Parathyroid adenoma (tissue), 2 donors: Measurements from ENCODE around the gene SRCAP.

ENCODE experiments used
- H2AFZ ChIP-seq: fragments of 300-600 bp; sonication (generic); one replicate; pipeline ENCODE4 v1.7.0; 2017; ENCODE audit warnings: antibody characterized with exemption, mild to moderate bottlenecking
- H3K27ac ChIP-seq: fragments of 300-600 bp; sonication (generic); one replicate; pipeline ENCODE4 v1.7.0; 2017
- H3K27me3 ChIP-seq: fragments of 300-600 bp; sonication (generic); one replicate; pipeline ENCODE4 v1.7.0; 2017; ENCODE audit warnings: low read length; ENCODE audit not compliant: control insufficient read depth, insufficient read depth
- H3K36me3 ChIP-seq: fragments of 300-600 bp; sonication (generic); one replicate; pipeline ENCODE4 v1.7.0; 2017; ENCODE audit warnings: low read length; ENCODE audit not compliant: control insufficient read depth, insufficient read depth
- H3K4me1 ChIP-seq: fragments of 300-600 bp; sonication (generic); one replicate; pipeline ENCODE4 v1.7.0; 2017; ENCODE audit warnings: control low read depth
- H3K4me2 ChIP-seq: fragments of 300-600 bp; sonication (generic); one replicate; pipeline ENCODE4 v1.7.0; 2017; ENCODE audit warnings: low read length
- H3K4me3 ChIP-seq: fragments of 300-600 bp; sonication (generic); one replicate; pipeline ENCODE4 v1.7.0; 2017; ENCODE audit warnings: low read depth, low read length
- H3K79me2 ChIP-seq: fragments of 300-600 bp; sonication (generic); one replicate; pipeline ENCODE4 v1.7.0; 2017; ENCODE audit warnings: control low read depth
- H3K9ac ChIP-seq: fragments of 300-600 bp; sonication (generic); one replicate; pipeline ENCODE4 v1.7.0; 2017; ENCODE audit warnings: mild to moderate bottlenecking
- H3K9me3 ChIP-seq: fragments of 300-600 bp; sonication (generic); one replicate; pipeline ENCODE4 v1.7.0; 2017; ENCODE audit warnings: low read length; ENCODE audit not compliant: control insufficient read depth
- CTCF ChIP-seq: fragments of 300-600 bp; sonication (generic); IDR thresholded peaks from one replicate; pipeline ENCODE4 v1.7.0; 2017; ENCODE audit warnings: antibody characterized with exemption, mild to moderate bottlenecking
- donor health status: primary hyperparathyroidism.

The SRCAP gene

GRCh38 chr16:30760001-30760559 is 61.1 kb downstream of the SRCAP start:
- Histone ChIP-seq H3K4me3 (no peak overlapping the region), H3K4me2 (no peak overlapping the region), H3K4me1 (peaks cover 12% of the 10 kb centered on the region), H2AFZ (no peak overlapping the region), H3K9ac (no peak overlapping the region), H3K27me3 (no peaks in the 10 kb centered on the region), H3K27ac (no peak overlapping the region), H3K36me3 (no peaks in the 10 kb centered on the region), H3K9me3 (no peaks in the 10 kb centered on the region), H3K79me2 (peaks cover 12% of the 10 kb centered on the region)
- TF ChIP-seq CTCF, result no peak

- peak overlapping the region; percentile 98 for H3K4me2 ChIP-seq
- H3K9ac ChIP-seq, result no peak overlapping the region
- TF ChIP-seq CTCF, result no peak
- H2AFZ ChIP-seq, result peak overlapping the region; percentile 80
- no peaks in the 10 kb centered on the region for H3K36me3 ChIP-seq
- peak overlapping the region; percentile 98 for H3K4me3 ChIP-seq
- H3K27ac ChIP-seq, result peak overlapping the region; percentile 4
- H3K9me3 ChIP-seq, result no peaks in the 10 kb centered on the region
- H3K79me2 ChIP-seq, result peaks cover 12% of the 10 kb centered on the region
- no peaks in the 10 kb centered on the region for H3K27me3 ChIP-seq
- peaks cover 12% of the 10 kb centered on the region for H3K4me1 ChIP-seq
Observed at GRCh38 chr16:30760577-30761426, 61.8 kb downstream of the SRCAP start.

GRCh38 chr16:30761427-30761927 is 62.5 kb downstream of the SRCAP start:
- no peaks in the 10 kb centered on the region for H3K9me3 ChIP-seq
- H2AFZ ChIP-seq, result peak overlapping the region; percentile 80
- peak overlapping the region; percentile 98 for H3K4me2 ChIP-seq
- peak overlapping the region; percentile 98 for H3K4me3 ChIP-seq
- peaks cover 12% of the 10 kb centered on the region for H3K79me2 ChIP-seq
- H3K4me1 ChIP-seq, result peaks cover 12% of the 10 kb centered on the region
- H3K27ac ChIP-seq, result peak overlapping the region; percentile 4
- H3K27me3 ChIP-seq, result no peaks in the 10 kb centered on the region
- no peak for TF ChIP-seq CTCF
- H3K9ac ChIP-seq, result peak overlapping the region; percentile 11
- no peaks in the 10 kb centered on the region for H3K36me3 ChIP-seq

- Histone ChIP-seq H2AFZ (peak within 1 kb of the TSS; percentile 80), H3K36me3 (no peaks in the 10 kb centered on the region), H3K9me3 (no peaks in the 10 kb centered on the region), H3K9ac (peak within 1 kb of the TSS; percentile 93), H3K27me3 (no peaks in the 10 kb centered on the region), H3K4me3 (peak within 1 kb of the TSS; percentile 98), H3K4me2 (peak within 1 kb of the TSS; percentile 98), H3K79me2 (peaks cover 12% of the 10 kb centered on the region), H3K27ac (peak within 1 kb of the TSS; percentile 70), H3K4me1 (peaks cover 12% of the 10 kb centered on the region)
- no peak for TF ChIP-seq CTCF
Observed at GRCh38 chr16:30761928-30762902, 63.2 kb downstream of the SRCAP start, which contains the start of the genes CFAP119 and RNF40. Gene CFAP119, minus strand, starts transcription at chr16:30762062. Its CDS starts 314 bp downstream, at chr16:30761748. Gene RNF40, plus strand, starts transcription at chr16:30762322. Its CDS starts 224 bp downstream, at chr16:30762546.
